Suprapubic skin (tissue), 4 donors: Measurements from ENCODE around the gene ANKRD36B.
"Not testable (repeated sequence)": the region's sequence is repeated elsewhere in the genome, so short reads cannot be mapped to it uniquely, and the experiment has no call there.

Experiments used
- CTCF ChIP-seq, 2 donors: fragments of 200-600 bp in 1 of 2; fragments of 450-650 bp in 1 of 2; sonication (generic) in 1 of 2; IDR thresholded peaks; one replicate each; pipeline ENCODE4 v1.5.1; 2016 to 2019; ENCODE audit warnings: antibody characterized with exemption in 2 of 2, mild to moderate bottlenecking in 1 of 2, moderate library complexity in 1 of 2
- POLR2A ChIP-seq, 2 donors: fragments of 450-650 bp; IDR thresholded peaks; one replicate each; pipeline ENCODE4 v1.6.1; 2017; ENCODE audit warnings: antibody characterized with exemption in 2 of 2, mild to moderate bottlenecking in 2 of 2, moderate library complexity in 2 of 2
- POLR2AphosphoS5 ChIP-seq, 3 donors: sonication (generic); formaldehyde crosslinking; IDR thresholded peaks; one replicate each; pipeline ENCODE4 v1.6.1; 2017; ENCODE audit warnings: antibody characterized with exemption in 3 of 3

GRCh38 chr2:97549058-97549457 lies 40.6 kb downstream of the ANKRD36B start:
- TF ChIP-seq CTCF, POLR2A, POLR2AphosphoS5 (IDR thresholded peaks at IDR 0.05): not testable (repeated sequence)
